RWPE2 (cell line): ENCODE measurements around the gene ANKUB1.

Source experiments
- ATAC-seq: fragments of 200-7000 bp; cut with Tn5 transposase; 3 replicates; pipeline ENCODE4 v1.9.1; 2021; ENCODE audit warnings: low read depth
- DNase-seq: peaks from one replicate; pipeline ENCODE4 v3.0.0-alpha.2; 2020; ENCODE audit warnings: low spot score
- H3K27ac ChIP-seq: fragments of 450-650 bp; 2 replicates; pipeline ENCODE4 v1.5.1; 2017; ENCODE audit warnings: mild to moderate bottlenecking; ENCODE audit not compliant: poor library complexity, severe bottlenecking
- H3K27me3 ChIP-seq: fragments of 250-450 bp; sonication (Bioruptor Pico); 2 replicates; pipeline ENCODE4 v1.5.1; 2021; ENCODE audit warnings: mild to moderate bottlenecking, moderate library complexity; ENCODE audit not compliant: insufficient read depth, poor library complexity, severe bottlenecking
- H3K36me3 ChIP-seq: fragments of 250-450 bp; sonication (Bioruptor Pico); 2 replicates; pipeline ENCODE4 v1.5.1; 2020; ENCODE audit warnings: low read depth, mild to moderate bottlenecking, moderate library complexity
- H3K4me1 ChIP-seq: fragments of 250-450 bp; sonication (Bioruptor Pico); 2 replicates; pipeline ENCODE4 v1.5.1; 2021; ENCODE audit warnings: mild to moderate bottlenecking, moderate library complexity; ENCODE audit not compliant: insufficient read depth, poor library complexity, severe bottlenecking
- H3K4me3 ChIP-seq: fragments of 250-450 bp; sonication (Bioruptor Pico); 2 replicates; pipeline ENCODE4 v1.5.1; 2021; ENCODE audit warnings: mild to moderate bottlenecking, moderate library complexity; ENCODE audit not compliant: severe bottlenecking
- H3K9me3 ChIP-seq: fragments of 250-450 bp; sonication (Bioruptor Pico); 2 replicates; pipeline ENCODE4 v1.5.1; 2021; ENCODE audit warnings: mild to moderate bottlenecking, moderate library complexity; ENCODE audit not compliant: severe bottlenecking
- CTCF ChIP-seq: fragments of 450-650 bp; IDR thresholded peaks from one replicate; pipeline ENCODE4 v1.5.1; 2017; ENCODE audit warnings: mild to moderate bottlenecking, moderate library complexity; ENCODE audit not compliant: poor library complexity, severe bottlenecking

Gene ANKUB1

GRCh38 chr3:149744151-149744550 lies 48.2 kb downstream of the ANKUB1 start:
- H3K4me1 ChIP-seq, result no peaks in the 10 kb centered on the region
- ATAC-seq (no peak), DNase-seq (no peak)
- no peak overlapping the region for H3K4me3 ChIP-seq
- no peaks in the 10 kb centered on the region for H3K9me3 ChIP-seq
- no peak for TF ChIP-seq CTCF
- H3K27ac ChIP-seq, result no peak overlapping the region
- H3K27me3 ChIP-seq, result no peaks in the 10 kb centered on the region
- peaks cover 83% of the 10 kb centered on the region for H3K36me3 ChIP-seq

- H3K27me3 ChIP-seq, result no peaks in the 10 kb centered on the region
- H3K27ac ChIP-seq, result no peak overlapping the region
- peaks cover 48% of the 10 kb centered on the region for H3K36me3 ChIP-seq
- TF ChIP-seq CTCF, result no peak
- DNase-seq (no peak), ATAC-seq (no peak)
- H3K4me1 ChIP-seq, result peaks cover 17% of the 10 kb centered on the region
- no peak overlapping the region for H3K4me3 ChIP-seq
- no peaks in the 10 kb centered on the region for H3K9me3 ChIP-seq
Observed at GRCh38 chr3:149739396-149739795, 53.0 kb downstream of the ANKUB1 start.

GRCh38 chr3:149738876-149739275 lies 53.5 kb downstream of the ANKUB1 start:
- Histone ChIP-seq H3K4me3 (no peak overlapping the region), H3K27ac (no peak overlapping the region), H3K27me3 (no peaks in the 10 kb centered on the region), H3K9me3 (no peaks in the 10 kb centered on the region), H3K4me1 (peaks cover 17% of the 10 kb centered on the region), H3K36me3 (peaks cover 43% of the 10 kb centered on the region)
- ATAC-seq, result no peak
- no peak for TF ChIP-seq CTCF
- no peak for DNase-seq

GRCh38 chr3:149736953-149737205 lies 55.5 kb downstream of the ANKUB1 start:
- peaks cover 17% of the 10 kb centered on the region for H3K4me1 ChIP-seq
- ATAC-seq (no peak), DNase-seq (no peak)
- H3K4me3 ChIP-seq, result no peak overlapping the region
- no peak for TF ChIP-seq CTCF
- H3K27me3 ChIP-seq, result no peaks in the 10 kb centered on the region
- H3K36me3 ChIP-seq, result peaks cover 26% of the 10 kb centered on the region
- peak overlapping the region; percentile 51 for H3K27ac ChIP-seq
- no peaks in the 10 kb centered on the region for H3K9me3 ChIP-seq

- ATAC-seq, result peak; percentile 89
- H3K9me3 ChIP-seq, result no peaks in the 10 kb centered on the region
- H3K36me3 ChIP-seq, result peaks cover 21% of the 10 kb centered on the region
- no peak for TF ChIP-seq CTCF
- DNase-seq, result no peak
- peaks cover 17% of the 10 kb centered on the region for H3K4me1 ChIP-seq
- no peak overlapping the region for H3K4me3 ChIP-seq
- H3K27me3 ChIP-seq, result no peaks in the 10 kb centered on the region
- peak overlapping the region; percentile 51 for H3K27ac ChIP-seq
Observed at GRCh38 chr3:149736175-149736952, 56.0 kb downstream of the ANKUB1 start.
